Measurements from ENCODE around the gene SOBP.

SOBP gene

DNA sequence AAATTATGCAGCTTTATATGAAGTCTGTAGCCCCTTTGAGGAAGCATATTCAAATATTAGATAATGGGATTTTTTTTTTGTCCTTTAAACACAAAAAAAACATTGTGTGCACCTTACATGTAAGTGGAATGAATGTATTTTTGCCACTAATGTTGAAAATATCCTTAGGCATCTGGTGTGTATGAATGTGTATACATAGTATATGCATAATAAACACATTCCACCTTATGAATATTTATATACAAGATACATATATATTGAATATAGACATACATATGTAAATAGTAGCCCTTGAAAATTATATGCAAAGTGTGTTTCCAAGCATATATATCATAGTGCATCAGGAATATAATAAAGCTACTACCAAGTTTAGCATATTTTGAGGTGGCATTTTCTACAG, 94.8 kb downstream of the SOBP start (continued):
- TF ChIP-seq PPARA (CRISPR knock-in tag; IDR thresholded peaks at IDR 0.05; ENCODE audit: borderline replicate concordance) (no peak), ESRRG (CRISPR knock-in tag; IDR thresholded peaks at IDR 0.05) (no peak), TOX (CRISPR knock-in tag; IDR thresholded peaks at IDR 0.05; ENCODE audit: borderline replicate concordance) (no peak)

DNA sequence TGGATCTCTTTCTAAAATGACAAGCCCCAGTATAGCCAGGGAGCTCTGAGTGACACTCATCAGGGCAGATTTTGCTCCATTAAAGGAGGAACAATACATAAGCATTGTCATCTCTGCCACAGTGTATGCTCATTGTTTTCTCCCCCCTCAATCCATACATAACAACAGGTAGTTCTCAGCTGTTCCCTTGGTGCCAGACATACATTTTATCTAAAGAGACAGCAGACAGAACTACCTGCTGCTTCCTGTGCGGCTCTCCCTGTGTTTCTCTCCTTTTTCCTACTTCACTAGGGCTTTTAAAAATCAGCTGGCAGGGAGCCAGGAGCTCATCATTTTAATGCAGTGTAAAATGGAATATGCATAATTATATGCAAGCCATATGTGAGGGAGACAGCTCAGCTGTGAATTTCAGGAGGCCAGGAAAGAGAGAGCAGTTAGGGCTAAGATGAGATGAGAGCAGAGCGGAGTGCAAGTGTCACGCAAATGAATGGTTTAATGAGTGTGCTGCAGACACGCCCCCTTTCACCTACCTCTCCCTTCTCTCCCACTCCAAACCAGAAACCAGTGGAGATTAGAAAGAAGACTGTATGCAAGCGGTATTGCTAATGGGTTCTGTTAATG, 96.0 kb downstream of the SOBP start:
- no peak for TF ChIP-seq TOX (CRISPR knock-in tag; IDR thresholded peaks at IDR 0.05; ENCODE audit: borderline replicate concordance)
- TF ChIP-seq TCF4 (CRISPR knock-in tag; IDR thresholded peaks at IDR 0.05; ENCODE audit: borderline replicate concordance) = no peak
- TF ChIP-seq, protein P1, sequence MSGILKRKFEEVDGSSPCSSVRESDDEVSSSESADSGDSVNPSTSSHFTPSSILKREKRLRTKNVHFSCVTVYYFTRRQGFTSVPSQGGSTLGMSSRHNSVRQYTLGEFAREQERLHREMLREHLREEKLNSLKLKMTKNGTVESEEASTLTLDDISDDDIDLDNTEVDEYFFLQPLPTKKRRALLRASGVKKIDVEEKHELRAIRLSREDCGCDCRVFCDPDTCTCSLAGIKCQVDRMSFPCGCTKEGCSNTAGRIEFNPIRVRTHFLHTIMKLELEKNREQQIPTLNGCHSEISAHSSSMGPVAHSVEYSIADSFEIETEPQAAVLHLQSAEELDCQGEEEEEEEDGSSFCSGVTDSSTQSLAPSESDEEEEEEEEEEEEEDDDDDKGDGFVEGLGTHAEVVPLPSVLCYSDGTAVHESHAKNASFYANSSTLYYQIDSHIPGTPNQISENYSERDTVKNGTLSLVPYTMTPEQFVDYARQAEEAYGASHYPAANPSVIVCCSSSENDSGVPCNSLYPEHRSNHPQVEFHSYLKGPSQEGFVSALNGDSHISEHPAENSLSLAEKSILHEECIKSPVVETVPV (CRISPR knock-in tag; IDR thresholded peaks at IDR 0.05) = no peak
- no peak for TF ChIP-seq ZFP3 (CRISPR knock-in tag; IDR thresholded peaks at IDR 0.05)
- no peak for TF ChIP-seq BACH2 (CRISPR knock-in tag; IDR thresholded peaks at IDR 0.05; ENCODE audit: borderline replicate concordance)
- TF ChIP-seq, protein P2, sequence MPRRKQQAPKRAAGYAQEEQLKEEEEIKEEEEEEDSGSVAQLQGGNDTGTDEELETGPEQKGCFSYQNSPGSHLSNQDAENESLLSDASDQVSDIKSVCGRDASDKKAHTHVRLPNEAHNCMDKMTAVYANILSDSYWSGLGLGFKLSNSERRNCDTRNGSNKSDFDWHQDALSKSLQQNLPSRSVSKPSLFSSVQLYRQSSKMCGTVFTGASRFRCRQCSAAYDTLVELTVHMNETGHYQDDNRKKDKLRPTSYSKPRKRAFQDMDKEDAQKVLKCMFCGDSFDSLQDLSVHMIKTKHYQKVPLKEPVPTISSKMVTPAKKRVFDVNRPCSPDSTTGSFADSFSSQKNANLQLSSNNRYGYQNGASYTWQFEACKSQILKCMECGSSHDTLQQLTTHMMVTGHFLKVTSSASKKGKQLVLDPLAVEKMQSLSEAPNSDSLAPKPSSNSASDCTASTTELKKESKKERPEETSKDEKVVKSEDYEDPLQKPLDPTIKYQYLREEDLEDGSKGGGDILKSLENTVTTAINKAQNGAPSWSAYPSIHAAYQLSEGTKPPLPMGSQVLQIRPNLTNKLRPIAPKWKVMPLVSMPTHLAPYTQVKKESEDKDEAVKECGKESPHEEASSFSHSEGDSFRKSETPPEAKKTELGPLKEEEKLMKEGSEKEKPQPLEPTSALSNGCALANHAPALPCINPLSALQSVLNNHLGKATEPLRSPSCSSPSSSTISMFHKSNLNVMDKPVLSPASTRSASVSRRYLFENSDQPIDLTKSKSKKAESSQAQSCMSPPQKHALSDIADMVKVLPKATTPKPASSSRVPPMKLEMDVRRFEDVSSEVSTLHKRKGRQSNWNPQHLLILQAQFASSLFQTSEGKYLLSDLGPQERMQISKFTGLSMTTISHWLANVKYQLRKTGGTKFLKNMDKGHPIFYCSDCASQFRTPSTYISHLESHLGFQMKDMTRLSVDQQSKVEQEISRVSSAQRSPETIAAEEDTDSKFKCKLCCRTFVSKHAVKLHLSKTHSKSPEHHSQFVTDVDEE (CRISPR knock-in tag; IDR thresholded peaks at IDR 0.05) = no peak
- no peak for TF ChIP-seq ZNF70 (CRISPR knock-in tag; IDR thresholded peaks at IDR 0.05)
- no peak for TF ChIP-seq CSDC2 (CRISPR knock-in tag; IDR thresholded peaks at IDR 0.05)
- no peak for TF ChIP-seq ZNF8 (CRISPR knock-in tag; IDR thresholded peaks at IDR 0.05)
- no peak for TF ChIP-seq PPARA (CRISPR knock-in tag; IDR thresholded peaks at IDR 0.05; ENCODE audit: borderline replicate concordance)
- TF ChIP-seq OSR1 (CRISPR knock-in tag; IDR thresholded peaks at IDR 0.05) = no peak
- TF ChIP-seq, protein P3, sequence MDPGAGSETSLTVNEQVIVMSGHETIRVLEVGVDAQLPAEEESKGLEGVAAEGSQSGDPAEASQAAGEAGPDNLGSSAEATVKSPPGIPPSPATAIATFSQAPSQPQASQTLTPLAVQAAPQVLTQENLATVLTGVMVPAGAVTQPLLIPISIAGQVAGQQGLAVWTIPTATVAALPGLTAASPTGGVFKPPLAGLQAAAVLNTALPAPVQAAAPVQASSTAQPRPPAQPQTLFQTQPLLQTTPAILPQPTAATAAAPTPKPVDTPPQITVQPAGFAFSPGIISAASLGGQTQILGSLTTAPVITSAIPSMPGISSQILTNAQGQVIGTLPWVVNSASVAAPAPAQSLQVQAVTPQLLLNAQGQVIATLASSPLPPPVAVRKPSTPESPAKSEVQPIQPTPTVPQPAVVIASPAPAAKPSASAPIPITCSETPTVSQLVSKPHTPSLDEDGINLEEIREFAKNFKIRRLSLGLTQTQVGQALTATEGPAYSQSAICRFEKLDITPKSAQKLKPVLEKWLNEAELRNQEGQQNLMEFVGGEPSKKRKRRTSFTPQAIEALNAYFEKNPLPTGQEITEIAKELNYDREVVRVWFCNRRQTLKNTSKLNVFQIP (CRISPR knock-in tag; IDR thresholded peaks at IDR 0.05; ENCODE audit: borderline replicate concordance, low read depth) = no peak
- no peak for ATAC-seq

DNA sequence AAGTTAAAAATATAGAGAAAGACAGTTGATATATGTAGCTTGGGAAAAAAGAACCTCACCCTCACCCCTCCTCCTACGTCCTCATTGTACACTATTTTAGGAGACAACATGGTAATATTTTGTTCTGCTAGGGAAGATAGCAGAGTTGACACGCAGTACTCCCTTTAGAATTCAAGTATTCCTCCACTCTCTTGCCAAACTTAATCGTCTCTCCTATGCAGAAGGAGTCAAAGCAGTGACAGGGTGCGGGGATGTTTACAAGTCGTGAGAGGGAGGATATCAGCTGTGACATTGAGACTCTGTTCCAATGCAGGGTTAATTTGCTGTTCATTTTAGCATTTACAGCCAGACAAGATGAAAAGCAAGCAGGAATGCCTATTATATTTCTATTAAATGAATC, 97.5 kb downstream of the SOBP start:
- ATAC-seq = no peak
- TF ChIP-seq GLIS3 (CRISPR knock-in tag; IDR thresholded peaks at IDR 0.05) = no peak
- TF ChIP-seq, protein P4, sequence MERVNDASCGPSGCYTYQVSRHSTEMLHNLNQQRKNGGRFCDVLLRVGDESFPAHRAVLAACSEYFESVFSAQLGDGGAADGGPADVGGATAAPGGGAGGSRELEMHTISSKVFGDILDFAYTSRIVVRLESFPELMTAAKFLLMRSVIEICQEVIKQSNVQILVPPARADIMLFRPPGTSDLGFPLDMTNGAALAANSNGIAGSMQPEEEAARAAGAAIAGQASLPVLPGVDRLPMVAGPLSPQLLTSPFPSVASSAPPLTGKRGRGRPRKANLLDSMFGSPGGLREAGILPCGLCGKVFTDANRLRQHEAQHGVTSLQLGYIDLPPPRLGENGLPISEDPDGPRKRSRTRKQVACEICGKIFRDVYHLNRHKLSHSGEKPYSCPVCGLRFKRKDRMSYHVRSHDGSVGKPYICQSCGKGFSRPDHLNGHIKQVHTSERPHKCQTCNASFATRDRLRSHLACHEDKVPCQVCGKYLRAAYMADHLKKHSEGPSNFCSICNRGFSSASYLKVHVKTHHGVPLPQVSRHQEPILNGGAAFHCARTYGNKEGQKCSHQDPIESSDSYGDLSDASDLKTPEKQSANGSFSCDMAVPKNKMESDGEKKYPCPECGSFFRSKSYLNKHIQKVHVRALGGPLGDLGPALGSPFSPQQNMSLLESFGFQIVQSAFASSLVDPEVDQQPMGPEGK (CRISPR knock-in tag; IDR thresholded peaks at IDR 0.05; ENCODE audit: borderline replicate concordance) = no peak
- TF ChIP-seq, protein P2 (CRISPR knock-in tag; IDR thresholded peaks at IDR 0.05) = no peak
- TF ChIP-seq, protein P1 (CRISPR knock-in tag; IDR thresholded peaks at IDR 0.05) = no peak
- TF ChIP-seq ZC3H10 (CRISPR knock-in tag; IDR thresholded peaks at IDR 0.05) = no peak

All from SK-N-SH treated with all-trans-retinoic acid at 6 μM for 48 hours (cell line).